Endothelial cell of umbilical vein (primary cell): Measurements from ENCODE around the gene CGNL1. TPM values are rescaled to one million over a fixed set of nuclear protein-coding genes. Genes with fewer than 3 reads are reported as not detected.

Source experiments
- BruUV-seq: library from RNA; stranded (reverse); fragments of 400-500 nt; replicated peaks from 2 replicates; lab custom pipeline; 2021; lab: Mats Ljungman, UMichigan
- CTCF ChIA-PET: fragments of 300-600, 350-600 bp; sonication (Branson Sonifier 250); formaldehyde crosslinking; loops from one replicate; lab custom pipeline; 2021; ENCODE audit warnings: antibody characterized with exemption, inconsistent platforms; lab: Charles Lee
- POLR2A ChIA-PET: fragments of 300-600, 350-600 bp; sonication (Branson Sonifier 250); formaldehyde crosslinking; loops from one replicate; lab custom pipeline; 2021; ENCODE audit warnings: antibody characterized with exemption, inconsistent platforms; lab: Charles Lee
- DNase-seq: peaks from one replicate; pipeline ENCODE4 v3.0.0-alpha.2; 2011; ENCODE audit warnings: low read depth, low spot score
- FAIRE-seq: peaks from 2 replicates; lab custom pipeline; 2011; peaks lifted over from hg19 to GRCh38; lab: Jason Lieb, UNC
- H2AFZ ChIP-seq: 2 replicates; pipeline ENCODE4 v1.6.0; 2012; ENCODE audit warnings: low read depth, low read length, control low read depth, inconsistent platforms
- H3K27ac ChIP-seq: 2 replicates; pipeline ENCODE4 v1.5.1; 2011; ENCODE audit warnings: low read depth, mild to moderate bottlenecking, control low read depth, low read length, moderate library complexity; ENCODE audit not compliant: insufficient read depth
- H3K27me3 ChIP-seq, 2 experiments: 2 replicates each; pipeline versions ENCODE4 v1.6.0 to v1.6.1; 2011; ENCODE audit warnings: low read length in 2 of 2, mixed read lengths in 1 of 2; ENCODE audit not compliant: control insufficient read depth in 2 of 2, insufficient read depth in 2 of 2
- H3K36me3 ChIP-seq, 2 experiments: 2 replicates in 1 of 2; 3 replicates in 1 of 2; pipeline ENCODE4 v1.5.1; 2011; ENCODE audit warnings: low read length in 2 of 2, mild to moderate bottlenecking in 1 of 2, moderate library complexity in 1 of 2; ENCODE audit not compliant: control insufficient read depth in 2 of 2, insufficient read depth in 2 of 2; ENCODE audit errors: extremely low read depth in 1 of 2
- H3K4me1 ChIP-seq: 3 replicates; pipeline ENCODE4 v1.5.1; 2011; ENCODE audit warnings: mild to moderate bottlenecking, low read length; ENCODE audit not compliant: control insufficient read depth, insufficient read depth; ENCODE audit errors: extremely low read depth
- H3K4me2 ChIP-seq: 2 replicates; pipeline ENCODE4 v1.6.1; 2011; ENCODE audit warnings: low read length, control low read depth, mixed read lengths; ENCODE audit not compliant: insufficient read depth
- H3K4me3 ChIP-seq, 3 experiments: fragments of 200-600 bp in 1 of 3; sonication (generic), shearing (Covaris generic) in 1 of 3; replicated peaks in 1 of 3; 2 replicates each; pipeline ENCODE4 v1.5.1; 2011 to 2016; ENCODE audit warnings: control low read depth in 3 of 3, low read length in 3 of 3, mild to moderate bottlenecking in 2 of 3, inconsistent platforms in 1 of 3, low read depth in 1 of 3, moderate library complexity in 1 of 3; ENCODE audit not compliant: insufficient read depth in 1 of 3
- H3K79me2 ChIP-seq: 2 replicates; pipeline ENCODE4 v1.6.0; 2012; ENCODE audit warnings: low read length, inconsistent platforms; ENCODE audit not compliant: control insufficient read depth, insufficient read depth
- H3K9ac ChIP-seq: replicated peaks from 2 replicates; pipeline ENCODE3; 2011; ENCODE audit warnings: low read length, control low read depth; ENCODE audit not compliant: insufficient read depth; ENCODE audit errors: extremely low read depth
- H3K9me1 ChIP-seq: replicated peaks from 3 replicates; pipeline ENCODE4 v1.6.0; 2011; ENCODE audit warnings: mild to moderate bottlenecking, low read length; ENCODE audit not compliant: control insufficient read depth, insufficient read depth; ENCODE audit errors: extremely low read depth
- H3K9me3 ChIP-seq: replicated peaks from 2 replicates; pipeline ENCODE4 v1.5.1; 2012; ENCODE audit warnings: low read length, inconsistent platforms; ENCODE audit not compliant: control insufficient read depth, insufficient read depth
- H4K20me1 ChIP-seq: replicated peaks from 2 replicates; pipeline ENCODE3; 2011; ENCODE audit warnings: mild to moderate bottlenecking, low read length; ENCODE audit not compliant: control insufficient read depth, insufficient read depth; ENCODE audit errors: extremely low read depth
- CTCF ChIP-seq, 2 donors: IDR thresholded peaks; 1 replicate in 1 of 2; 2 replicates in 1 of 2; pipeline ENCODE4 v1.5.1; 2011; ENCODE audit warnings: low read length in 2 of 2, mild to moderate bottlenecking in 2 of 2, moderate library complexity in 2 of 2, control low read depth in 1 of 2, inconsistent platforms in 1 of 2, low read depth in 1 of 2; ENCODE audit not compliant: insufficient read depth in 1 of 2; ENCODE audit errors: extremely low read depth in 1 of 2
- EZH2 ChIP-seq: IDR thresholded peaks from 2 replicates; pipeline ENCODE4 v1.6.1; 2012; ENCODE audit warnings: borderline replicate concordance, low read depth, mild to moderate bottlenecking, moderate library complexity, low read length, inconsistent platforms; ENCODE audit not compliant: severe bottlenecking
- FOS ChIP-seq: IDR thresholded peaks from 2 replicates; pipeline ENCODE4 v1.6.1; 2011; ENCODE audit warnings: mild to moderate bottlenecking, low read length, moderate library complexity, borderline replicate concordance; ENCODE audit not compliant: insufficient read depth
- MAX ChIP-seq: IDR thresholded peaks from 2 replicates; pipeline ENCODE4 v1.6.1; 2011; ENCODE audit not compliant: insufficient read depth, insufficient read length
- MYC ChIP-seq: IDR thresholded peaks from one replicate; pipeline ENCODE4 v1.6.1; 2011; ENCODE audit warnings: mild to moderate bottlenecking, low read depth, low read length
- POLR2AphosphoS5 ChIP-seq: IDR thresholded peaks from 2 replicates; pipeline ENCODE4 v1.6.1; 2012; ENCODE audit warnings: low read depth, mild to moderate bottlenecking, control low read depth, low read length, moderate library complexity; ENCODE audit not compliant: insufficient read depth
- dilution Hi-C: fragments of 300-500 bp; cut with MboI; formaldehyde crosslinking; loops from one replicate; pipeline ENCODE4 v1.15.0; 2019; ENCODE audit warnings: low sequenced_read_pairs; ENCODE audit not compliant: extremely low pct_ligation_motif_present
- intact Hi-C: fragments of 100-400 bp; cut with micrococcal nuclease; formaldehyde crosslinking; loops from one replicate; pipeline ENCODE4 v1.10.0; 2022
- polyA plus RNA-seq, 4 experiments: library from polyadenylated mRNA; depleted of rRNA in 3 of 4; stranded (reverse) in 3 of 4; unstranded in 1 of 4; fragments of >200 nt; gene quantifications; 2 replicates each; pipeline versions ENCODE4 v1.2.1 to v1.2.3, GENCODE V29; 2011 to 2012; ENCODE audit warnings: missing spikeins in 1 of 4
- total RNA-seq: library from RNA; stranded (reverse); gene quantifications from 2 replicates; pipeline ENCODE4 v1.2.3, GENCODE V29; 2021

CGNL1 gene
- total and polyA plus RNA-seq, 2 donors (not counting 3 experiments of a cell fraction or from before 2014, with no cell fraction given), result 6.9 to 27.1 TPM

- Histone ChIP-seq H3K27me3 (no peaks in the 10 kb centered on the region), H3K4me2 (no peak overlapping the region), H4K20me1 (no peaks in the 10 kb centered on the region), H3K4me1 (peaks cover 54% of the 10 kb centered on the region), H3K27ac (peak overlapping the region; percentile 94), H3K79me2 (no peaks in the 10 kb centered on the region), H3K4me3 (no peak overlapping the region), H3K9me3 (no peaks in the 10 kb centered on the region), H2AFZ (no peak overlapping the region), H3K36me3 (no peaks in the 10 kb centered on the region), H3K9me1 (no peaks in the 10 kb centered on the region), H3K9ac (no peak overlapping the region)
- no peak for TF ChIP-seq MYC
- no peak for TF ChIP-seq MAX
- TF ChIP-seq EZH2, result no peak
- no peak for TF ChIP-seq POLR2AphosphoS5
- no peak for TF ChIP-seq FOS
- TF ChIP-seq CTCF (IDR thresholded peaks at IDR 0.05; ENCODE audit: extremely low read depth in 1 of 2, insufficient read depth in 1 of 2, low read depth in 1 of 2, low read length in 2 of 2), result no peak
- ChIA-PET CTCF (interaction anchor here (0.9 kb wide), 1 partner anchor 195 kb away, joined by 4 read pairs; no protein-coding TSS in a partner anchor), POLR2A (no interaction called here)
- FAIRE-seq, result no peak
- no peak for DNase-seq
- dilution Hi-C loops, result no loop called here
- intact Hi-C loops, result no loop called here
- no TSS peak for BruUV-seq
Measured at GRCh38 chr15:57556040-57556439, 179.7 kb downstream of the CGNL1 start.
